Type B pancreatic cell (in vitro differentiated cells): ENCODE measurements around the gene ANGPTL7. TPM values are rescaled to one million over a fixed set of nuclear protein-coding genes. Genes with fewer than 3 reads are reported as not detected.

Experiments used
- DNase-seq: peaks from one replicate; pipeline ENCODE4 v3.0.0; 2021; ENCODE audit warnings: mixed read lengths; ENCODE audit not compliant: unreplicated experiment; ENCODE audit errors: extremely low spot score
- H3K27ac Mint-ChIP-seq: 2 replicates; pipeline ENCODE4 v1.8.0; 2021; ENCODE audit warnings: mild to moderate bottlenecking, mixed read lengths
- H3K27me3 Mint-ChIP-seq: 2 replicates; pipeline ENCODE4 v1.8.0; 2021; ENCODE audit warnings: mixed read lengths
- H3K36me3 Mint-ChIP-seq: 2 replicates; pipeline ENCODE4 v1.8.0; 2021; ENCODE audit warnings: mixed read lengths
- H3K4me1 Mint-ChIP-seq: one replicate; pipeline ENCODE4 v1.8.0; 2021; ENCODE audit warnings: mixed read lengths; ENCODE audit not compliant: unreplicated experiment
- H3K4me3 Mint-ChIP-seq: 2 replicates; pipeline ENCODE4 v1.8.0; 2021; ENCODE audit warnings: mild to moderate bottlenecking, mixed read lengths
- H3K9me3 Mint-ChIP-seq: 2 replicates; pipeline ENCODE4 v1.8.0; 2021; ENCODE audit warnings: mixed read lengths
- total RNA-seq: library from RNA; stranded (reverse); gene quantifications from 2 replicates; pipeline ENCODE4 v1.2.1, GENCODE V29; 2021; ENCODE audit warnings: low replicate concordance
- TF ChIP-seq, protein P1 (sequence below): fragments of 200-600 bp; sonication (generic); conservative IDR thresholded peaks from 2 replicates; pipeline ENCODE4 v1.5.0; 2021; ENCODE audit warnings: antibody characterized with exemption, mild to moderate bottlenecking

The ANGPTL7 gene
- total RNA-seq, 1 donor from 2014 or later = 0.70 TPM

DNA sequence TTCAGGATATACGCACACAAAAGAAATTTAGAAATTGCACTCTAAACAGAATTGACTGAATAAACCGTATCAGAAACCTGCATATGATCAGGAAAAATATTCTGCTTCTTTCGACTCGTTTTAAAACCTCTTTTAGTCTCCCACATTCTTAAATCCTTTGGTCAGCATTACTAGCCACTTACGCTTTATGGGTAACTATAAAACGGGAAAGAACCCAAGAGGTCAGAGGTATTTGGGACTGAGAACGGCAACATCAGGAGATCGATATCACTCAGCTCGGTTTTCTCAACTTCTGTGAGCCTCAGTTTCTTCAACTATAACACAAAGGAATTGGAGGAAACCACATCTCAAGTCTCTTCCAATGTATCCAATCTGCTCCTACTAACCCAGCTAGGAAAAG, 36.4 kb upstream of the ANGPTL7 start:
- TF ChIP-seq, protein P1, sequence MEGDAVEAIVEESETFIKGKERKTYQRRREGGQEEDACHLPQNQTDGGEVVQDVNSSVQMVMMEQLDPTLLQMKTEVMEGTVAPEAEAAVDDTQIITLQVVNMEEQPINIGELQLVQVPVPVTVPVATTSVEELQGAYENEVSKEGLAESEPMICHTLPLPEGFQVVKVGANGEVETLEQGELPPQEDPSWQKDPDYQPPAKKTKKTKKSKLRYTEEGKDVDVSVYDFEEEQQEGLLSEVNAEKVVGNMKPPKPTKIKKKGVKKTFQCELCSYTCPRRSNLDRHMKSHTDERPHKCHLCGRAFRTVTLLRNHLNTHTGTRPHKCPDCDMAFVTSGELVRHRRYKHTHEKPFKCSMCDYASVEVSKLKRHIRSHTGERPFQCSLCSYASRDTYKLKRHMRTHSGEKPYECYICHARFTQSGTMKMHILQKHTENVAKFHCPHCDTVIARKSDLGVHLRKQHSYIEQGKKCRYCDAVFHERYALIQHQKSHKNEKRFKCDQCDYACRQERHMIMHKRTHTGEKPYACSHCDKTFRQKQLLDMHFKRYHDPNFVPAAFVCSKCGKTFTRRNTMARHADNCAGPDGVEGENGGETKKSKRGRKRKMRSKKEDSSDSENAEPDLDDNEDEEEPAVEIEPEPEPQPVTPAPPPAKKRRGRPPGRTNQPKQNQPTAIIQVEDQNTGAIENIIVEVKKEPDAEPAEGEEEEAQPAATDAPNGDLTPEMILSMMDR = no peak
- H3K4me3 Mint-ChIP-seq = no peak overlapping the region
- no peaks in the 10 kb centered on the region for H3K9me3 Mint-ChIP-seq
- peaks cover 13% of the 10 kb centered on the region for H3K4me1 Mint-ChIP-seq
- no peak overlapping the region for H3K27ac Mint-ChIP-seq
- no peak for DNase-seq
- peaks cover 21% of the 10 kb centered on the region for H3K36me3 Mint-ChIP-seq
- no peaks in the 10 kb centered on the region for H3K27me3 Mint-ChIP-seq

DNA sequence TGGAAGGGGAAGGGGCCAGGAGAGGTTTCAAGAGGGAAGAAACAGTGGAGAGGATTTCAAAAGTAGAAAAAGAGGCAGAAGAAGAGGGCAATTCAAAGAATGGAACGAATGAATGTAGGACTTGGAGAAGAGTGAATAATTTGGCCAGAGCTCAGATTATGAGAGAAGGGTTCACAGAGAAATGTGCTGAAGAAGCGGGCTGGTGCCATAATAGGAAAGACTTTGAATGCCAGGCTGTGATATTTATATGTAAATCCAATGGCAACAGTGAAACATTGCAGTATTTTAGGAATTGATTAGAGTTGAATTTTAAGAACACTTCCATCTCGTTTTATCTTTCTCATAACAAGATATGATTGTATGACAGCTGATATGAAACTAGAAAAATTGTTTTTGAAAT, 36.0 kb upstream of the ANGPTL7 start:
- H3K4me1 Mint-ChIP-seq = peaks cover 17% of the 10 kb centered on the region
- H3K9me3 Mint-ChIP-seq = no peaks in the 10 kb centered on the region
- H3K4me3 Mint-ChIP-seq = no peak overlapping the region
- TF ChIP-seq, protein P1 = no peak
- DNase-seq = no peak
- no peak overlapping the region for H3K27ac Mint-ChIP-seq
- peaks cover 18% of the 10 kb centered on the region for H3K36me3 Mint-ChIP-seq
- H3K27me3 Mint-ChIP-seq = no peaks in the 10 kb centered on the region

DNA sequence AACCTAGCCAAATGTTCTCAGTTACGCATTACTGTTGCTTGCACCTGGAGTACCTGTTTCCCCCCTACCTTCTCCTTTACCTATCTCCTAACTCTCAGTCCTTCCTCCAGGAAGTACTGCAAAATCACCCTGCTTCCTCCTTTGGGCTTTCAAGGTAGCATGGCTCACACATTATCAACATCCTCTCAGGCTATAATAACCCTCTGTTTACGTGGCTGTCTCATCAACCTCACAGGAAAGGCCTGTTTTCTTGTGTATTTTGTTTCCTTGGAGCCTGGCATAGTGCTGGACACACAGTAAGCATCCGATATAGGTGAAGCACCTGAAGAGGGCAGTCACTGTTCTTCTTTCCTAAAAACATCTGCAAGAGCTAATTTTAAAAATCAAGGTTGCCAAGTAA, 32.7 kb upstream of the ANGPTL7 start:
- no peak for DNase-seq
- Mint-ChIP-seq H3K27me3 (no peaks in the 10 kb centered on the region), H3K36me3 (peaks cover 19% of the 10 kb centered on the region), H3K4me1 (peaks cover 21% of the 10 kb centered on the region), H3K27ac (no peak overlapping the region), H3K9me3 (no peaks in the 10 kb centered on the region), H3K4me3 (no peak overlapping the region)
- TF ChIP-seq, protein P1 = no peak

DNA sequence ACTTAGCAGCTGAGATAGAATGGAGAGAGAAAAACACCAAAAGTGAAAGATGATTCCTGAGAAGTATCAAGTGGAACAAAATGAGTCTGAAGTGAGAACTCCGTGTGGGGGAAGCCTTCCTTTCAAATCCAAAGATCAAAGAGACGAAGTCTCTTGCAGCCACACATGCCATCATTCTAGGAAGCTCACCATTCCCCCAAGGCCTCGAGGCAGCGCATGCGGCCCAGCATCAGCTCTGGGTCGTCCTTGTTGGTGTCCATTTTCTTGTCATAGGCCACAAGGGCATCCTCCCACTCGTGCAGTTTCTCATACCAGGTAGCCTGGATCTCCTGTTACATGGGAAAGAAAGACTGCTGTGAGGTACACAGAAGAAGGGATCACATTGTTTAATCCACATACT, 32.2 kb upstream of the ANGPTL7 start:
- Mint-ChIP-seq H3K4me3 (no peak overlapping the region), H3K9me3 (no peaks in the 10 kb centered on the region), H3K36me3 (peaks cover 22% of the 10 kb centered on the region), H3K27ac (no peak overlapping the region), H3K4me1 (peaks cover 19% of the 10 kb centered on the region), H3K27me3 (no peaks in the 10 kb centered on the region)
- TF ChIP-seq, protein P1 = no peak
- no peak for DNase-seq

DNA sequence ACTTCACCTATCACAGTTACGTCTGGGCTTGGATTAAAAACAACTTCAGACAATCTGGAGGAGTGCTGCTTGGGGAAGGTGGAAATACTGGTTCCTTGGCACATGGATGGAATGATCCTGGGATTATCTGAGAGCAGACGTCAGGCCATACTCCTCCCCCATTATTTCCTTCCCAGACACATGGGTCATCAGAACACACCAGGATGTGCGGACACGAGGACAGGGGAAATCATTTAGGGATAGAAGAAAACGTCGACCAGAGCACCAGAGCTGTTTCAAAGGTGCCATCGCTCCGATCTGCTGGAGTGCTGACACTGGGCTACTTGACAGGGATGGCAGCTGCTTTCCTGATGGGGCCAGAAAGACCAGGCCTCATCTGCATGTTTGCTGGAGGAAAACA, 31.8 kb upstream of the ANGPTL7 start:
- TF ChIP-seq, protein P1 = no peak
- no peaks in the 10 kb centered on the region for H3K9me3 Mint-ChIP-seq
- no peak overlapping the region for H3K4me3 Mint-ChIP-seq
- no peaks in the 10 kb centered on the region for H3K27me3 Mint-ChIP-seq
- peaks cover 18% of the 10 kb centered on the region for H3K4me1 Mint-ChIP-seq
- H3K27ac Mint-ChIP-seq = no peak overlapping the region
- peaks cover 26% of the 10 kb centered on the region for H3K36me3 Mint-ChIP-seq
- no peak for DNase-seq

DNA sequence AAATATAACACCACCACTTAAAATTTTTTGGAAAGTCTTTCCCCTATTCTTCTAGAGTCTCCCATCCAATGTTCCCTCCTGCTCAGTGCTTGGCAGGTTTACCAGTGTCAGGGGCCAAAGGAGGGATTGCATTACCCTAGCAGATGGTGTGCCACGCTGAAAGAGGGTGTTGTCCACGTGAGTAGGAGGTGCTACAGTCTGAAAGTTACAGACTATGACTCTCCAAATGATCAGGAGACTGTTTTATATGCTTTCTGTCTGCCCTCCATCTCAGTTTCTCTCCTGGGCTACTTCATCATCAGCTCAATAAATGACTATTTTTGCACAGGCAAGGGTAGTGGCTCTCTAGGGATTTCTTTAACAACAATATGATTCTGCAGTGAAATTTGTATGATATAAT, 31.3 kb upstream of the ANGPTL7 start:
- Mint-ChIP-seq H3K27me3 (no peaks in the 10 kb centered on the region), H3K4me1 (peaks cover 15% of the 10 kb centered on the region), H3K36me3 (peaks cover 25% of the 10 kb centered on the region), H3K4me3 (no peak overlapping the region), H3K9me3 (no peaks in the 10 kb centered on the region), H3K27ac (no peak overlapping the region)
- TF ChIP-seq, protein P1 = no peak
- DNase-seq = no peak
